Lung (tissue), 12 donors: Measurements from ENCODE around the gene TMEM131. TPM values are rescaled to one million over a fixed set of nuclear protein-coding genes. Genes with fewer than 3 reads are reported as not detected.
"Not testable (repeated sequence)": the region's sequence is repeated elsewhere in the genome, so short reads cannot be mapped to it uniquely, and the experiment has no call there.

ENCODE experiments used
- ATAC-seq: fragments of 200-7000 bp; cut with Tn5 transposase; one replicate; pipeline ENCODE4 v1.9.1; 2020; ENCODE audit warnings: moderate number of reproducible peaks; ENCODE audit not compliant: insufficient read depth, low FRiP score
- DNase-seq, 3 donors: peaks; one replicate each; pipeline ENCODE4 v3.0.0-alpha.2; 2013 to 2017
- H3K27ac ChIP-seq, 2 donors: one replicate each; pipeline ENCODE4 v1.5.1; 2013; ENCODE audit warnings: mild to moderate bottlenecking in 2 of 2, moderate library complexity in 2 of 2, control low read depth in 1 of 2, inconsistent platforms in 1 of 2, low read depth in 1 of 2, low read length in 1 of 2
- H3K27me3 ChIP-seq, 3 donors: one replicate each; pipeline ENCODE4 v1.5.1; 2013; ENCODE audit warnings: low read length in 2 of 3; ENCODE audit not compliant: control insufficient read depth in 3 of 3, insufficient read depth in 3 of 3
- H3K36me3 ChIP-seq, 4 donors: one replicate each; pipeline ENCODE4 v1.5.1; 2013; ENCODE audit warnings: low read length in 4 of 4, mild to moderate bottlenecking in 1 of 4, moderate library complexity in 1 of 4; ENCODE audit not compliant: control insufficient read depth in 4 of 4, insufficient read depth in 4 of 4
- H3K4me1 ChIP-seq, 5 donors: one replicate each; pipeline ENCODE4 v1.5.1; 2013; ENCODE audit warnings: low read length in 5 of 5, mild to moderate bottlenecking in 2 of 5, moderate library complexity in 1 of 5; ENCODE audit not compliant: control insufficient read depth in 5 of 5, insufficient read depth in 5 of 5
- H3K4me3 ChIP-seq: one replicate; pipeline ENCODE4 v1.5.1; 2013; ENCODE audit warnings: mild to moderate bottlenecking, control low read depth, moderate library complexity
- H3K9ac ChIP-seq, 2 donors: one replicate each; pipeline ENCODE4 v1.5.1; 2013; ENCODE audit warnings: low read length in 2 of 2, control low read depth in 1 of 2; ENCODE audit not compliant: insufficient read depth in 1 of 2
- H3K9me3 ChIP-seq, 4 donors: one replicate each; pipeline ENCODE4 v1.5.1; 2013; ENCODE audit warnings: low read length in 3 of 4, mild to moderate bottlenecking in 1 of 4, moderate library complexity in 1 of 4; ENCODE audit not compliant: control insufficient read depth in 4 of 4, insufficient read depth in 3 of 4
- CTCF ChIP-seq: IDR thresholded peaks from 2 replicates; pipeline ENCODE4 v1.5.1; 2012; ENCODE audit warnings: mild to moderate bottlenecking; ENCODE audit errors: control extremely low read depth, extremely low read depth
- WGBS, 2 donors: extraction: QIAGEN DNeasy Blood & Tissue Kit; methylation state at CpG; one replicate each; pipeline ENCODE4 v1.1.7; 2013; 5-methylcytosine and 5-hydroxymethylcytosine counted together
- polyA plus RNA-seq, 2 donors: library from polyadenylated mRNA; stranded (reverse); fragments of 200-250 nt; gene quantifications; one replicate each; pipeline ENCODE4 v1.2.1, GENCODE V29; 2013
- total RNA-seq, 2 donors: library from RNA; depleted of rRNA in 1 of 2; stranded (reverse); fragments of >200 nt in 1 of 2; gene quantifications; one replicate each; pipeline ENCODE4 v1.2.1, GENCODE V29; 2014 to 2021
- donor health status: control.
- donor health status: control.
- donor health status: Bipolar disorder and iron deficiency.
- donor health status: healthy.
- donor health status: DM: yes; HTN: yes; CAD: no.

The TMEM131 gene
- total and polyA plus RNA-seq, 4 donors: 9.3 to 54.0 (median 23.7) TPM

GRCh38 chr2:97834610-97835009, 161.1 kb downstream of the TMEM131 start:
- Histone ChIP-seq H3K9me3 (no peaks in the 10 kb centered on the region), H3K27ac (no peak overlapping the region), H3K27me3 (no peaks in the 10 kb centered on the region), H3K36me3 (peaks cover 0 to 13% (median 3%) of the 10 kb centered on the region in 4 donors), H3K4me3 (no peak overlapping the region), H3K9ac (no peak overlapping the region), H3K4me1 (peaks cover 0 to 4% (median 0%) of the 10 kb centered on the region in 5 donors)
- no peak for ATAC-seq
- WGBS, 2 donors: 44 to 68% methylated on average over 1 of the region's 1 CpG
- no peak for TF ChIP-seq CTCF
- DNase-seq: no peak

- H3K9me3 ChIP-seq: no peaks in the 10 kb centered on the region
- TF ChIP-seq CTCF: no peak
- WGBS, 2 donors: 80 to 81% methylated on average over 2 of the region's 2 CpGs
- H3K4me1 ChIP-seq: peaks cover 0 to 4% (median 0%) of the 10 kb centered on the region in 5 donors
- DNase-seq: no peak
- H3K9ac ChIP-seq: no peak overlapping the region
- peaks cover 0 to 6% (median 4%) of the 10 kb centered on the region in 4 donors for H3K36me3 ChIP-seq
- no peaks in the 10 kb centered on the region for H3K27me3 ChIP-seq
- no peak overlapping the region for H3K27ac ChIP-seq
- H3K4me3 ChIP-seq: no peak overlapping the region
- no peak for ATAC-seq
Measured at GRCh38 chr2:97831121-97831520, 164.6 kb downstream of the TMEM131 start.

GRCh38 chr2:97829255-97829654, 166.5 kb downstream of the TMEM131 start:
- H3K36me3 ChIP-seq, H3K27ac ChIP-seq, DNase-seq, H3K27me3 ChIP-seq, ATAC-seq, H3K9me3 ChIP-seq, H3K9ac ChIP-seq, H3K4me3 ChIP-seq, H3K4me1 ChIP-seq: not testable (repeated sequence)
- 97 to 99% methylated on average over 10 of the region's 10 CpGs for WGBS, 2 donors

GRCh38 chr2:97827013-97827412, 168.7 kb downstream of the TMEM131 start:
- H3K27me3 ChIP-seq, H3K36me3 ChIP-seq, H3K27ac ChIP-seq, H3K9ac ChIP-seq, DNase-seq, H3K4me3 ChIP-seq, ATAC-seq, H3K9me3 ChIP-seq, H3K4me1 ChIP-seq: not testable (repeated sequence)
- WGBS, 2 donors: 96 to 99% methylated on average over 19 of the region's 19 CpGs

GRCh38 chr2:97826266-97826847, 169.4 kb downstream of the TMEM131 start:
- not testable (repeated sequence) for H3K27ac ChIP-seq, H3K9me3 ChIP-seq, DNase-seq, H3K36me3 ChIP-seq, H3K9ac ChIP-seq, ATAC-seq, H3K4me1 ChIP-seq, H3K27me3 ChIP-seq, H3K4me3 ChIP-seq
- 35 to 66% methylated on average over 3 of the region's 3 CpGs for WGBS, 2 donors

- not testable (repeated sequence) for H3K36me3 ChIP-seq, H3K9ac ChIP-seq, H3K27me3 ChIP-seq, H3K9me3 ChIP-seq, H3K4me1 ChIP-seq, DNase-seq, H3K27ac ChIP-seq, H3K4me3 ChIP-seq, ATAC-seq
- 94 to 100% methylated on average over 2 of the region's 2 CpGs for WGBS, 2 donors
Measured at GRCh38 chr2:97824011-97824410, 171.7 kb downstream of the TMEM131 start.

- 95 to 96% methylated on average over 6 of the region's 6 CpGs for WGBS, 2 donors
- not testable (repeated sequence) for DNase-seq, H3K36me3 ChIP-seq, H3K9ac ChIP-seq, H3K9me3 ChIP-seq, H3K27ac ChIP-seq, H3K4me1 ChIP-seq, H3K4me3 ChIP-seq, H3K27me3 ChIP-seq, ATAC-seq
Measured at GRCh38 chr2:97821862-97822261, 173.9 kb downstream of the TMEM131 start.
